Measurements from ENCODE around the gene IL6.

Gene IL6

GRCh38 chr7:22728401-22729029, 1.5 kb downstream of the IL6 start:
- Mint-ChIP-seq H3K9me3 (no peaks in the 10 kb centered on the region), H3K36me3 (ENCODE audit: low read depth) (no peaks in the 10 kb centered on the region), H3K4me3 (no peak overlapping the region), H3K27me3 (ENCODE audit: low read depth) (peaks cover 36% of the 10 kb centered on the region), H3K27ac (no peak overlapping the region), H3K4me1 (ENCODE audit: low read depth) (peaks cover 38% of the 10 kb centered on the region)

- Mint-ChIP-seq H3K27ac (no peak overlapping the region), H3K4me1 (ENCODE audit: low read depth) (peaks cover 39% of the 10 kb centered on the region), H3K4me3 (no peak overlapping the region), H3K27me3 (ENCODE audit: low read depth) (peaks cover 43% of the 10 kb centered on the region), H3K36me3 (ENCODE audit: low read depth) (no peaks in the 10 kb centered on the region), H3K9me3 (no peaks in the 10 kb centered on the region)
These were observed 2.3 kb downstream of the IL6 start for GRCh38 chr7:22729180-22729825.

GRCh38 chr7:22730066-22730710, 3.2 kb downstream of the IL6 start:
- H3K4me1 Mint-ChIP-seq (ENCODE audit: low read depth) = peaks cover 36% of the 10 kb centered on the region

GRCh38 chr7:22730921-22731654, 4.1 kb downstream of the IL6 start:
- Mint-ChIP-seq H3K4me1 (ENCODE audit: low read depth) (peaks cover 28% of the 10 kb centered on the region), H3K27me3 (ENCODE audit: low read depth) (peaks cover 43% of the 10 kb centered on the region), H3K36me3 (ENCODE audit: low read depth) (no peaks in the 10 kb centered on the region), H3K9me3 (no peaks in the 10 kb centered on the region), H3K4me3 (no peak overlapping the region), H3K27ac (no peak overlapping the region)

More at GRCh38 chr7:22730066-22730710, 3.2 kb downstream of the IL6 start:
- no peak overlapping the region for H3K27ac Mint-ChIP-seq
- no peak overlapping the region for H3K4me3 Mint-ChIP-seq
- no peaks in the 10 kb centered on the region for H3K36me3 Mint-ChIP-seq (ENCODE audit: low read depth)
- H3K9me3 Mint-ChIP-seq = no peaks in the 10 kb centered on the region
- peaks cover 46% of the 10 kb centered on the region for H3K27me3 Mint-ChIP-seq (ENCODE audit: low read depth)

- H3K36me3 Mint-ChIP-seq (ENCODE audit: low read depth) = no peaks in the 10 kb centered on the region
- peaks cover 22% of the 10 kb centered on the region for H3K4me1 Mint-ChIP-seq (ENCODE audit: low read depth)
- H3K27ac Mint-ChIP-seq = no peak overlapping the region
- H3K4me3 Mint-ChIP-seq = no peak overlapping the region
- no peaks in the 10 kb centered on the region for H3K9me3 Mint-ChIP-seq
- peaks cover 43% of the 10 kb centered on the region for H3K27me3 Mint-ChIP-seq (ENCODE audit: low read depth)
These were observed 4.8 kb downstream of the IL6 start for GRCh38 chr7:22731766-22732165.

- Mint-ChIP-seq H3K4me3 (no peak overlapping the region), H3K9me3 (no peaks in the 10 kb centered on the region), H3K27me3 (ENCODE audit: low read depth) (peaks cover 49% of the 10 kb centered on the region), H3K36me3 (ENCODE audit: low read depth) (no peaks in the 10 kb centered on the region), H3K27ac (no peak overlapping the region), H3K4me1 (ENCODE audit: low read depth) (peaks cover 16% of the 10 kb centered on the region)
These were observed 5.6 kb downstream of the IL6 start for GRCh38 chr7:22732556-22733126.

GRCh38 chr7:22733761-22734160, 6.8 kb downstream of the IL6 start:
- peaks cover 11% of the 10 kb centered on the region for H3K4me1 Mint-ChIP-seq (ENCODE audit: low read depth)
- H3K27ac Mint-ChIP-seq = no peak overlapping the region
- no peaks in the 10 kb centered on the region for H3K36me3 Mint-ChIP-seq (ENCODE audit: low read depth)
- no peak overlapping the region for H3K4me3 Mint-ChIP-seq
- no peaks in the 10 kb centered on the region for H3K9me3 Mint-ChIP-seq
- peaks cover 46% of the 10 kb centered on the region for H3K27me3 Mint-ChIP-seq (ENCODE audit: low read depth)

- Mint-ChIP-seq H3K4me1 (ENCODE audit: low read depth) (no peaks in the 10 kb centered on the region), H3K4me3 (no peak overlapping the region), H3K36me3 (ENCODE audit: low read depth) (no peaks in the 10 kb centered on the region), H3K27ac (no peak overlapping the region), H3K9me3 (no peaks in the 10 kb centered on the region), H3K27me3 (ENCODE audit: low read depth) (peaks cover 26% of the 10 kb centered on the region)
These were observed 16.0 kb downstream of the IL6 start for GRCh38 chr7:22743014-22743413.

- no peaks in the 10 kb centered on the region for H3K36me3 Mint-ChIP-seq (ENCODE audit: low read depth)
- H3K4me3 Mint-ChIP-seq = no peak overlapping the region
- H3K9me3 Mint-ChIP-seq = peaks cover 18% of the 10 kb centered on the region
- H3K27me3 Mint-ChIP-seq (ENCODE audit: low read depth) = peaks cover 36% of the 10 kb centered on the region
- H3K4me1 Mint-ChIP-seq (ENCODE audit: low read depth) = no peaks in the 10 kb centered on the region
- no peak overlapping the region for H3K27ac Mint-ChIP-seq
These were observed 24.3 kb downstream of the IL6 start for GRCh38 chr7:22751341-22751740.

GRCh38 chr7:22757338-22757994, 30.5 kb downstream of the IL6 start:
- H3K9me3 Mint-ChIP-seq = peaks cover 18% of the 10 kb centered on the region
- peaks cover 59% of the 10 kb centered on the region for H3K27me3 Mint-ChIP-seq (ENCODE audit: low read depth)
- no peaks in the 10 kb centered on the region for H3K4me1 Mint-ChIP-seq (ENCODE audit: low read depth)
- no peak overlapping the region for H3K4me3 Mint-ChIP-seq
- no peak overlapping the region for H3K27ac Mint-ChIP-seq
- H3K36me3 Mint-ChIP-seq (ENCODE audit: low read depth) = no peaks in the 10 kb centered on the region

- Mint-ChIP-seq H3K9me3 (peaks cover 10% of the 10 kb centered on the region), H3K4me1 (ENCODE audit: low read depth) (no peaks in the 10 kb centered on the region), H3K4me3 (no peak overlapping the region), H3K27me3 (ENCODE audit: low read depth) (peaks cover 57% of the 10 kb centered on the region), H3K36me3 (ENCODE audit: low read depth) (no peaks in the 10 kb centered on the region), H3K27ac (no peak overlapping the region)
These were observed 31.6 kb downstream of the IL6 start for GRCh38 chr7:22758576-22758975.

- H3K4me1 Mint-ChIP-seq (ENCODE audit: low read depth) = no peaks in the 10 kb centered on the region
- no peak overlapping the region for H3K27ac Mint-ChIP-seq
- H3K4me3 Mint-ChIP-seq = no peak overlapping the region
- peaks cover under 1% of the 10 kb centered on the region for H3K9me3 Mint-ChIP-seq
- H3K36me3 Mint-ChIP-seq (ENCODE audit: low read depth) = no peaks in the 10 kb centered on the region
- peaks cover 55% of the 10 kb centered on the region for H3K27me3 Mint-ChIP-seq (ENCODE audit: low read depth)
These were observed 32.7 kb downstream of the IL6 start for GRCh38 chr7:22759721-22760120.

GRCh38 chr7:22762866-22763265, 35.9 kb downstream of the IL6 start:
- H3K36me3 Mint-ChIP-seq (ENCODE audit: low read depth) = no peaks in the 10 kb centered on the region
- peaks cover 55% of the 10 kb centered on the region for H3K27me3 Mint-ChIP-seq (ENCODE audit: low read depth)
- H3K27ac Mint-ChIP-seq = no peak overlapping the region
- no peaks in the 10 kb centered on the region for H3K4me1 Mint-ChIP-seq (ENCODE audit: low read depth)
- no peak overlapping the region for H3K4me3 Mint-ChIP-seq
- no peaks in the 10 kb centered on the region for H3K9me3 Mint-ChIP-seq

GRCh38 chr7:22765609-22766008, 38.6 kb downstream of the IL6 start:
- Mint-ChIP-seq H3K27ac (no peak overlapping the region), H3K27me3 (ENCODE audit: low read depth) (peaks cover 44% of the 10 kb centered on the region), H3K9me3 (no peaks in the 10 kb centered on the region), H3K4me1 (ENCODE audit: low read depth) (no peaks in the 10 kb centered on the region), H3K36me3 (ENCODE audit: low read depth) (no peaks in the 10 kb centered on the region), H3K4me3 (no peak overlapping the region)

All from T-helper 1 cell treated with Interleukin-12 subunit alpha and Interleukin-12 subunit beta and Interleukin-4 antibody, amounts not matched to agents 30 μg/mL and 1 μg/mL, for 36 hours (primary cell).